Esophagus (tissue), 2 donors: ENCODE measurements around the gene ABCC11. TPM values are rescaled to one million over a fixed set of nuclear protein-coding genes. Genes with fewer than 3 reads are reported as not detected.

Experiments
- H3K27ac ChIP-seq, 2 donors: one replicate each; pipeline ENCODE4 v1.5.1; 2013; ENCODE audit warnings: low read depth in 2 of 2, mild to moderate bottlenecking in 2 of 2, inconsistent platforms in 1 of 2, low read length in 1 of 2, moderate library complexity in 1 of 2
- H3K27me3 ChIP-seq, 2 donors: one replicate each; pipeline ENCODE4 v1.6.1; 2013; ENCODE audit warnings: low read length in 2 of 2, control low read depth in 1 of 2, mild to moderate bottlenecking in 1 of 2; ENCODE audit not compliant: insufficient read depth in 2 of 2, control insufficient read depth in 1 of 2
- H3K36me3 ChIP-seq, 2 donors: one replicate each; pipeline ENCODE4 v1.6.1; 2013; ENCODE audit warnings: low read length in 1 of 2; ENCODE audit not compliant: control insufficient read depth in 2 of 2, insufficient read depth in 2 of 2
- H3K4me1 ChIP-seq, 2 donors: one replicate each; pipeline ENCODE4 v1.6.1; 2013; ENCODE audit warnings: low read length in 1 of 2; ENCODE audit not compliant: control insufficient read depth in 2 of 2, insufficient read depth in 2 of 2
- H3K4me3 ChIP-seq, 2 donors: one replicate each; pipeline ENCODE4 v1.5.1; 2013; ENCODE audit warnings: low read length in 2 of 2, mild to moderate bottlenecking in 2 of 2, low read depth in 1 of 2, moderate library complexity in 1 of 2
- H3K9me3 ChIP-seq, 2 donors: one replicate each; pipeline ENCODE4 v1.6.1; 2013; ENCODE audit warnings: mild to moderate bottlenecking in 2 of 2, low read depth in 1 of 2, low read length in 1 of 2, moderate library complexity in 1 of 2; ENCODE audit not compliant: control insufficient read depth in 2 of 2, insufficient read depth in 1 of 2
- WGBS, 2 donors: extraction: QIAGEN DNeasy Blood & Tissue Kit; methylation state at CpG; one replicate each; pipeline ENCODE4 v1.1.7; 2013; 5-methylcytosine and 5-hydroxymethylcytosine counted together
- polyA plus RNA-seq, 2 donors: library from polyadenylated mRNA; stranded (reverse); fragments of 200-250 nt; gene quantifications; one replicate each; pipeline ENCODE4 v1.2.3, GENCODE V29; 2013
- donor health status: healthy with polysubstance abuse.
- donor health status: Bipolar disorder and iron deficiency.

Gene ABCC11
- polyA plus RNA-seq, 2 donors: 0.08 TPM

DNA sequence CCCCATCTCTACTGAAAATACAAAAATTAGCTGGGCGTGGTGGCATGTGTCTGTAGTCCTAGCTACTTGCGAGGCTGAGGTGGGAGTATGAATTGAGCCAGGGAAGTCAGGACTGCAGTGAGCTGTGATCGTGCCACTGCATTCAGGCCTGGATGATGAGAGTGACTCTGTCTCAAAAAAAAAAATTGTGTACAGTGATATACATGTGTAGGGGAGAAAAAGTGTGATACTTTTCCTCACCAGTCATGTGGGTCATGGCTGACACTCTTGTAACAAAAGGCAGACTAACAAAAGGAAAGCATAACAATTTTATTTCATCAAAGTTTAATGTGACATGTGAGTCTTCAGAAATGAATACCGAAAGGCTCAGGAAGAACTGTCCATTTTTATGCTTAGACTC lies 89.5 kb downstream of the ABCC11 start:
- Histone ChIP-seq H3K4me3 (no peak overlapping the region), H3K27ac (no peak overlapping the region), H3K36me3 (no peaks in the 10 kb centered on the region), H3K27me3 (no peaks in the 10 kb centered on the region), H3K4me1 (peaks cover 0 to 2% of the 10 kb centered on the region in 2 donors), H3K9me3 (no peaks in the 10 kb centered on the region)
- 79 to 83% methylated on average over 4 of the region's 4 CpGs for WGBS, 2 donors

- Histone ChIP-seq H3K9me3 (no peaks in the 10 kb centered on the region), H3K4me1 (peaks cover 0 to 2% of the 10 kb centered on the region in 2 donors), H3K4me3 (no peak overlapping the region), H3K27me3 (no peaks in the 10 kb centered on the region), H3K27ac (no peak overlapping the region), H3K36me3 (no peaks in the 10 kb centered on the region)
- WGBS, 2 donors: 82 to 83% methylated on average over 11 of the region's 11 CpGs
Observed at GRCh38 chr16:48157302-48157701, 90.0 kb downstream of the ABCC11 start.

DNA sequence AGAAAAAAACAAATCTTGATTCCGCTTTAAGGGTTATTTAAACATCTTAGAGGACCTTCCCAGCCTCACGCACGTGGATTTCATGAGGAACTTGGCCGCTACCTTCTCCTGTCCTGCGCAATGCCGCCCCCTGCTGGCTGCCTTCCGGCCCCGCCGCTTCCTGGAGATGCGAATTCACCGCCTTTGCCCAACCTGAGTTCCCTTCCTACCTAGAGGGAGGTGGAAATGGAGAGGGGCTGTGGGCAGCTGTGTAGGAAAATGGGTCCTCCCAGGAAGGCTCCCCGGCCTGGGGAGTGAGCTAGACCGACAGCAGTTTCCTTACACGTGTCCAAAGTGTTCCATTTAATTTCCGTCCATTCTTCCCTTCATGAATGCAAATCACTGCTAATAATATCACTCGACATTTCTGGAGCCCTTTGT lies 90.5 kb downstream of the ABCC11 start:
- H3K36me3 ChIP-seq: no peaks in the 10 kb centered on the region
- H3K4me1 ChIP-seq: peaks cover 0 to 2% of the 10 kb centered on the region in 2 donors
- H3K27me3 ChIP-seq: no peaks in the 10 kb centered on the region
- no peaks in the 10 kb centered on the region for H3K9me3 ChIP-seq
- H3K27ac ChIP-seq: no peak overlapping the region
- no peak overlapping the region for H3K4me3 ChIP-seq
- 9 to 10% methylated on average over 16 of the region's 16 CpGs for WGBS, 2 donors

- Histone ChIP-seq H3K36me3 (no peaks in the 10 kb centered on the region), H3K27me3 (no peaks in the 10 kb centered on the region), H3K4me1 (peaks cover 0 to 2% of the 10 kb centered on the region in 2 donors), H3K9me3 (no peaks in the 10 kb centered on the region), H3K4me3 (no peak within 1 kb of the TSS), H3K27ac (no peak within 1 kb of the TSS)
- WGBS, 2 donors: 53 to 60% methylated on average over 23 to 24 of the region's 24 CpGs
Observed at GRCh38 chr16:48155926-48156789, 91.2 kb downstream of the ABCC11 start, which contains the start of gene ABCC12. Gene ABCC12, minus strand, starts transcription at chr16:48155993. Its CDS starts 9,569 bp downstream, at chr16:48146424.

DNA sequence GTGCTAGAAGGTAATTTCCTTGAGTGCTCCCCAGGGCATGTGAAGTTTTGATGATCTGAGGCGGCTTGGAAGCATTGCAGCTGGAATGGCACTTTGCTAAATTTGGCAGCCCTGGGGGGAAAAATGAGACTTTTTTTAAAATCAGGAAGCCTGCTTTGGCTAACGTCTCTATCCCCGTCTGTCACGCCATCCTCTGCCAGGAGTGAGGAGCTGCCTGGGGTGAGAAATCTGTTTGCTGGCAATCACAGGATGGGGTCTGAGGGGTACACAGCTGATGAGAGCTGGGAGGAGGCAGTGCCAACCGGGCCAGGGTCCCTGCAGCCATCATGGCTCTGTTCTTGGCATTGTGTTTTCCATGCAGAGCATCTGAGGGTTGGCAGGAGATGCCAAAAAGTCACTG lies 93.6 kb downstream of the ABCC11 start:
- H3K9me3 ChIP-seq: no peaks in the 10 kb centered on the region
- H3K36me3 ChIP-seq: no peaks in the 10 kb centered on the region
- no peaks in the 10 kb centered on the region for H3K27me3 ChIP-seq
- WGBS, 2 donors: 36 to 64% methylated on average over 5 of the region's 5 CpGs
- no peak overlapping the region for H3K4me3 ChIP-seq
- H3K27ac ChIP-seq: no peak overlapping the region
- H3K4me1 ChIP-seq: peaks cover 0 to 2% of the 10 kb centered on the region in 2 donors

- Histone ChIP-seq H3K4me3 (no peak overlapping the region), H3K27me3 (no peaks in the 10 kb centered on the region), H3K27ac (no peak overlapping the region), H3K4me1 (peaks cover 0 to 2% of the 10 kb centered on the region in 2 donors), H3K36me3 (no peaks in the 10 kb centered on the region), H3K9me3 (peaks cover 2 to 3% of the 10 kb centered on the region in 2 donors)
- 95% methylated on average over 9 of the region's 9 CpGs for WGBS, 2 donors
Observed at GRCh38 chr16:48152226-48152625, 95.1 kb downstream of the ABCC11 start.

DNA sequence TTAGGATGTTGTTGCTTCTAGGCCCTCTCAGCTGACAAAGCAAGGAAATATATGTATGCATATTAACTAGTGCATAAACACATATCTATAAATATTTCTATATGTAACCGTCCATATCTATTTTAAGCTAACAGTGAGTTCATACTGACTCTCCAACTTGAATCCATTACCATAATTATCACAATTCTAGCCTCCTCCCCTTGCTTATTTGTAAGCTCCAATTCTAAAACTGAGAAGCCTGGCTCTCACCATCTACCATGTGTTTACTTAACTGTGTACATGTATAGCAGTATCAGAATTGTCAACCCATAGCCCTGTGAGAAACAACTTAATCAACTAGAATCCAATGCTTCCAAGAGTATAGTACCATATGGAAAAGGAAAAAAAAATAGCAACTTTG lies 96.6 kb downstream of the ABCC11 start:
- Histone ChIP-seq H3K4me1 (no peaks in the 10 kb centered on the region), H3K27me3 (no peaks in the 10 kb centered on the region), H3K36me3 (no peaks in the 10 kb centered on the region), H3K9me3 (peaks cover 2 to 7% of the 10 kb centered on the region in 2 donors), H3K4me3 (no peak overlapping the region), H3K27ac (no peak overlapping the region)
- WGBS, 2 donors: 53 to 65% methylated on average over 1 of the region's 1 CpG

- no peak overlapping the region for H3K27ac ChIP-seq
Observed at GRCh38 chr16:48146710-48147109, 100.6 kb downstream of the ABCC11 start.

GRCh38 chr16:48146131-48146530 lies 101.2 kb downstream of the ABCC11 start:
- no peaks in the 10 kb centered on the region for H3K4me1 ChIP-seq
- H3K27ac ChIP-seq: no peak overlapping the region
- WGBS, 2 donors: 81 to 86% methylated on average over 7 of the region's 7 CpGs
- H3K4me3 ChIP-seq: no peak overlapping the region
- no peaks in the 10 kb centered on the region for H3K36me3 ChIP-seq
- no peaks in the 10 kb centered on the region for H3K27me3 ChIP-seq
- peaks cover 2 to 7% of the 10 kb centered on the region in 2 donors for H3K9me3 ChIP-seq

More at GRCh38 chr16:48146710-48147109, 100.6 kb downstream of the ABCC11 start:
- H3K27me3 ChIP-seq: no peaks in the 10 kb centered on the region
- H3K9me3 ChIP-seq: peaks cover 2 to 7% of the 10 kb centered on the region in 2 donors
- 91 to 95% methylated on average over 4 of the region's 4 CpGs for WGBS, 2 donors
- no peaks in the 10 kb centered on the region for H3K4me1 ChIP-seq
- no peak overlapping the region for H3K4me3 ChIP-seq
- no peaks in the 10 kb centered on the region for H3K36me3 ChIP-seq
